Naive thymus-derived CD8-positive, alpha-beta T cell (primary cell): ENCODE results near the gene GSPT1. TPM values are rescaled to one million over a fixed set of nuclear protein-coding genes. Genes with fewer than 3 reads are reported as not detected.

Experiments
- ATAC-seq, 2 donors: fragments of 150-1000 bp; cut with Tn5 transposase in 1 of 2; sonication (Bioruptor Pico), chemical (Tn5 transposase) in 1 of 2; 1 replicate in 1 of 2; 2 replicates in 1 of 2; pipeline ENCODE4 v1.10.0; 2021; ENCODE audit warnings: mild to moderate bottlenecking in 2 of 2, moderate library complexity in 2 of 2
- POLR2A ChIA-PET: fragments of 350-600 bp; sonication (Branson Sonifier 250); formaldehyde crosslinking; loops from one replicate; lab custom pipeline; 2021; ENCODE audit warnings: antibody characterized with exemption; lab: Charles Lee
- DNase-seq, 10 donors: peaks; one replicate each; pipeline versions ENCODE4 v3.0.0 to v3.0.0-alpha.2; 2020 to 2022
- H3K27ac Mint-ChIP-seq, 10 donors: one replicate each; pipeline ENCODE4 v1.8.0; 2020 to 2022; ENCODE audit warnings: mild to moderate bottlenecking in 10 of 10, mixed read lengths in 10 of 10, moderate library complexity in 4 of 10, inconsistent platforms in 1 of 10
- H3K27me3 Mint-ChIP-seq, 5 donors: one replicate each; pipeline ENCODE4 v1.8.0; 2021 to 2022; ENCODE audit warnings: mixed read lengths in 5 of 5
- H3K36me3 Mint-ChIP-seq, 3 donors: one replicate each; pipeline ENCODE4 v1.8.0; 2020 to 2022; ENCODE audit warnings: mixed read lengths in 3 of 3, mild to moderate bottlenecking in 2 of 3, inconsistent platforms in 1 of 3
- H3K4me1 Mint-ChIP-seq, 4 donors: one replicate each; pipeline ENCODE4 v1.8.0; 2021 to 2022; ENCODE audit warnings: mixed read lengths in 4 of 4
- H3K4me3 Mint-ChIP-seq, 10 donors: one replicate each; pipeline ENCODE4 v1.8.0; 2020 to 2022; ENCODE audit warnings: mild to moderate bottlenecking in 10 of 10, mixed read lengths in 10 of 10, moderate library complexity in 6 of 10, inconsistent platforms in 1 of 10
- H3K9me3 Mint-ChIP-seq, 9 donors: one replicate each; pipeline ENCODE4 v1.8.0; 2020 to 2022; ENCODE audit warnings: mixed read lengths in 9 of 9, mild to moderate bottlenecking in 3 of 9, inconsistent platforms in 1 of 9, moderate library complexity in 1 of 9
- polyA plus RNA-seq, 3 donors: library from polyadenylated mRNA; unstranded; fragments of 300-500 nt; fragmentation: Illumina TruSeq; gene quantifications; one replicate each; pipeline ENCODE4 v1.2.3, GENCODE V29; 2021
- total RNA-seq, 8 experiments: library from RNA in 2 of 8; stranded (reverse) in 2 of 8; gene quantifications; one replicate each; pipeline ENCODE4 v1.2.3 and lab custom pipeline; 2021 to 2026

The GSPT1 gene
- total and polyA plus RNA-seq, 5 experiments from 2014 or later, result 64.0 to 102 (median 86.2) TPM

DNA sequence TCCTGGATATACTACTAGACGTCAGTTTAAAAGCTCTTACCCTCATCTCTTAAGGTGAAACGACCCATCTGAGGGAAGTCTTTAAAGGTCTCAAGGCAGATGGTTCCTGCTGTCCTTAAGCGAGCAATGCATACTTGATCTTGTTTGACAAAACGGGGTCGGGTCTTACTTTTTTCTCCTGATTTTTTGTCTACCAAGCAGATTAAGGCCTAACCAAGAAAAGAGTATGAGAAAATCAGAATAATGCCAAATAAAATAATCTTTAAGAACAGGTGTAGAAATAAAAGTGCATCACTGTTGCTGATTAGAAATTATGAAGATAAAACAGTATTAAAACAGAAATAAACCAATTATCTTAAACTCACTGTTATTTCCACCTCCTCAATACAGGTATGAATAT is 40.0 kb downstream of the GSPT1 start:
- Mint-ChIP-seq H3K9me3 (no peaks in the 10 kb centered on the region), H3K27ac (peak overlapping the region in 2 of 10 donors; percentile 11 to 37), H3K4me3 (no peak overlapping the region), H3K36me3 (peaks cover 4 to 80% (median 14%) of the 10 kb centered on the region in 3 donors), H3K27me3 (no peaks in the 10 kb centered on the region), H3K4me1 (no peaks in the 10 kb centered on the region)
- ATAC-seq, result no peak
- no peak for DNase-seq
- POLR2A ChIA-PET, result no interaction called here

DNA sequence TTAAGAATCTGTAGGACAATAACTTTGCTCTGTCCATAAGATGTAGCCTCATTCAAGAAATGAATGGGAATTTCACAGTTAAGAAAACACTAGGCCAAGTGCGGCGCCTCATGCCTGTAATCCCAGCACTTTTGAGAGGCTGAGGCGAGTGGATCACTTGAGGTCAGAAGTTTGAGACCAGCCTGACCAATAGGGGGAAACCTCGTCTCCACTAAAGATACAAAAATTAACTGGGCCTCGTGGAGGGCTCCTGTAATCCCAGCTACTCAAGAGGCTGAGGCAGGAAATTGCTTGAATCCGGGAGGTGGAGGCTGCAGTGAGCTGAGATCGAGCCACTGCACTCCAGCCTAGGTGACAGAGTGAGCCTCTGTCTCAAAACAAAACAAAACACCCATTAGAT is 44.6 kb downstream of the GSPT1 start:
- DNase-seq (no peak), ATAC-seq (no peak)
- Mint-ChIP-seq H3K9me3 (no peaks in the 10 kb centered on the region), H3K36me3 (peaks cover 4 to 61% (median 9%) of the 10 kb centered on the region in 3 donors), H3K4me1 (peaks cover 0 to 5% (median 0%) of the 10 kb centered on the region in 4 donors), H3K27me3 (no peaks in the 10 kb centered on the region), H3K27ac (peak overlapping the region in 6 of 10 donors; percentile 44 to 87 (median 59)), H3K4me3 (no peak overlapping the region)
- POLR2A ChIA-PET, result no interaction called here

DNA sequence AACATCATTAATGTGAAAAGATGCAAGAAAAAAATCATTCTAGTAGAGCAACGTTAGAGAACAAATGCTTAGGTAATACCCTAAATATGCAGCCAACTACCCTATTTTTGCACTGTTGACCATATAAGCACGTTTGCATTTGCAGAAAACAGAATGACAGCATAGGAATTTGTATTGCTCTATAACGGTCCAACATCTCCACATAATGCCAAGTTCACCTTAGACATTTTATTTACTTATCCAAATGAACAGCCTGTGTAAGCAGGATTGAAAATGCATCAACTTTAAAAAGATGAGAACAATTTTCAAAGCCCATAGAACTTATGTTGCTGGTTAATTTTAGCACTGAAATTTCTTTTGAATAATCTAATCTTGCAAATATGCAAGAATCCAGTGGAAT is 45.4 kb downstream of the GSPT1 start:
- H3K4me1 Mint-ChIP-seq, result peaks cover 0 to 7% (median 0%) of the 10 kb centered on the region in 4 donors
- DNase-seq, result no peak
- H3K4me3 Mint-ChIP-seq, result no peak overlapping the region
- peak overlapping the region in 1 of 10 donors; percentile 20 for H3K27ac Mint-ChIP-seq
- no peaks in the 10 kb centered on the region for H3K9me3 Mint-ChIP-seq
- ATAC-seq, result no peak
- POLR2A ChIA-PET, result no interaction called here
- H3K36me3 Mint-ChIP-seq, result peaks cover 2 to 53% (median 4%) of the 10 kb centered on the region in 3 donors
- no peaks in the 10 kb centered on the region for H3K27me3 Mint-ChIP-seq

DNA sequence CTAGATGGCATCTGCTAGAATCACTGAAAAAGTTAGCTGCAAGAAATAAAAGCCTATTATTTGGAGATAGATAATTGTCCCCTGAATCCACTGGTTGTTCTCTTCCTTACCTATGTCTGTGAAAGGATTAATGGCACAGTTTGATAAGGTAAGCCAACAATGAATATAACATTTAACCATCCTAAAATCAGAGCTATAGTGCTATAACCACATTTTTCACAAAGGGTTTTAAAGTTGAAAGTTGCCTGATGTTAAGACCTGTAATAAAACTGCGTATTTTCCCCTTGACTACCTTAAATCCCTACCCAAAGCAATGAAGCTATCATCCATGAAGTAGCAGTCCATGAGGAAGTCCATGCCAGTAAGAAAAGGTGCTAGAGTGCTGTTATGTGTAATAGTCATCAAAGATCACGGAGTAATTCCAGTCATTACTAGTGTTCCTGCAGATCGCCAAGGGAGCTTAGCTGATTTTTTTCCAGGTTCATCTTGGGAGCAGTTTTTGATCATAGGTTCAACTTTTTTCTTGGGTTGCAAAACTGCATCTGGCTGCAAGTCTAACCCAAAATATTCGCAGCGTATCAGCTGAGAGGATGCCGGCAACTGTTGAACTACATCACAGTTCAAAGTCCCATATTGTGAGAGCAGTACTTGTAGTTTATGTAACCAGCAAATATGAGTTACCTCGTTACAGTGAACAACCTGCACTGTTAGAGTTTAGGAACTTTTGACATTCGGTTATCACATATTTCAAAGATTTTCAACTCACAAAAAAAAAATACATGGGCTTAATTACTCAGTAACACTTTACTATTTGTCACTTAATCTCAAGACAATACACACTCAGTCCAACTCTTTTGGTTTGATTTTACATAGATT is 46.2 kb downstream of the GSPT1 start:
- DNase-seq (no peak), ATAC-seq (no peak)
- H3K27me3 Mint-ChIP-seq, result no peaks in the 10 kb centered on the region
- POLR2A ChIA-PET, result interaction anchor here (1.1 to 1.5 kb wide), 2 partner anchors 42 to 72 kb away, joined by 3 read pairs; partner anchors contain the start of gene ZC3H7A
- no peaks in the 10 kb centered on the region for H3K9me3 Mint-ChIP-seq
- H3K36me3 Mint-ChIP-seq, result peaks cover 1 to 45% (median 4%) of the 10 kb centered on the region in 3 donors
- H3K4me1 Mint-ChIP-seq, result peaks cover 0 to 11% (median 6%) of the 10 kb centered on the region in 4 donors
- no peak overlapping the region for H3K4me3 Mint-ChIP-seq
- H3K27ac Mint-ChIP-seq, result peak overlapping the region in 9 of 10 donors; percentile 5 to 61 (median 38)

DNA sequence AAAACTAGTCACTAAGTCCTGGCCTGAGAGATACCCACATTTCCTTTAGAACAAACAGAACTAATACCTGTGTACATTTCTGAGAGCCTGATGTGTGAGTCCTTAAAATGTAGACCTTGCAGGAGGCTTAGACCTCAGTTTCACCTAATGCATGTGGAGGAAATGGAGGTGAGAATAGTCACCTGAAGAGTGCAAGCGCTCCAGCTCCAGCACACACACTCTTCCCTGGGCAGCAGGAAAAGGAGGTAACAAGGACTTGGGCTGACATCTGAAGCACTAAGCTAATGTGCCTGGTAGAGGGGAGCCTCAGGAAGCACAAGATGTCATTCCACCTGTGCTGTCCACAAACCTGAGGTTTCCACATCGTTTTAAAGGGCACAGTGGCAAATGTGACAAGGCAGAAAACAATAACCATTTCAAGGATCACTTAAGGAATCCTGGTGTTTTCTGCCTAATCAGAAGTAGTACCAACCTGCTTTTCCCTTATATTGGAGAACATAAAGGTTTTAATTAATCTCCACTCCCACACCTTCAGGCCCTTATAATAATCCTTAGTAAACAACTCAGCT is 47.3 kb downstream of the GSPT1 start:
- peaks cover 0 to 15% (median 7%) of the 10 kb centered on the region in 4 donors for H3K4me1 Mint-ChIP-seq
- peaks cover 0 to 36% (median 4%) of the 10 kb centered on the region in 3 donors for H3K36me3 Mint-ChIP-seq
- H3K27ac Mint-ChIP-seq, result peak overlapping the region in 5 of 10 donors; percentile 5 to 71 (median 34)
- POLR2A ChIA-PET, result interaction anchor here (0.8 to 1.5 kb wide), 3 partner anchors 11 to 71 kb away, joined by 3 read pairs; partner anchors contain the start of gene ZC3H7A
- DNase-seq, result no peak
- no peaks in the 10 kb centered on the region for H3K27me3 Mint-ChIP-seq
- no peaks in the 10 kb centered on the region for H3K9me3 Mint-ChIP-seq
- no peak overlapping the region for H3K4me3 Mint-ChIP-seq
- peak in 1 of 2 donors; percentile 10 for ATAC-seq

DNA sequence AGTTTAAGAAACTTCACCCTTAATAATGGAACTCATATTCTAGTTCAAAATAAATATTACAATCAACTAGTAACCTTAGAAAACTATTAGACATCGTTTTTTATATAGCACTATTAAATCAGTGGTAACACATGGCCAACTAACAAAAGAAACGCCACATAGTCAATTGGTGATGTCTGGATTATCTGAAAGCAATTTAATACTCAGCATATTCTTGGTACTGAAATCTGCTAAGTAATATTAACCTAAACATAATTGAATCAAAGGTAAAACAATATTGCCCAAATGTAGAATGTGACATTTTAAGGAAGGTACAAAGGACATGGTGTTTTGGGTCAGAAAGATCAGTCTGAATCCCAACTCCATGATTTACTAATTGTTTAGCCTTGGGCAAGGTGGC is 53.3 kb downstream of the GSPT1 start:
- no peak for DNase-seq
- Mint-ChIP-seq H3K9me3 (no peaks in the 10 kb centered on the region), H3K36me3 (peaks cover 0 to 12% (median 0%) of the 10 kb centered on the region in 3 donors), H3K27me3 (no peaks in the 10 kb centered on the region), H3K4me3 (no peak overlapping the region), H3K4me1 (peaks cover 2 to 25% (median 17%) of the 10 kb centered on the region in 4 donors), H3K27ac (no peak overlapping the region)
- POLR2A ChIA-PET, result no interaction called here
- ATAC-seq, result no peak

DNA sequence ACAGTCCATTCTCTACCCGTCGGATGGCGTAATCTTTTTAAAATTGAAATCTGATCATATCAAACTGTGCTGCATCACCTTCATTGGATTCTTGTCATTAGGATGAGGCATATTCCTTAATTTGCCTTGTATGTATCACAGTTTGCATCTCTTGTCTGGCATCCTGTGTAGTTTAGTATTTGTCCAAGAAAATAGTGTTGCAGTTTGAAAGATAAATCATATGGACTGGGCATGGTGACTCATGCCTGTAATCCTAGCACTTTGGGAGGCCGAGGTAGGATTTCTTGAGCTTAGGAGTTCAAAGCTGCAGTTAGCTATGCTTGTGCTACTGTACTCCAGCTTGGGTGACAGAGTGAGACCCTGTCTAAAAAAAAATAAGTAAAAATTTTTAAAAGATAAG is 58.6 kb downstream of the GSPT1 start:
- Mint-ChIP-seq H3K27ac (peak overlapping the region in 3 of 10 donors; percentile 34 to 58 (median 37)), H3K4me1 (peaks cover 13 to 49% (median 44%) of the 10 kb centered on the region in 4 donors), H3K4me3 (peak overlapping the region in 1 of 10 donors; percentile 14), H3K9me3 (no peaks in the 10 kb centered on the region), H3K27me3 (no peaks in the 10 kb centered on the region), H3K36me3 (peaks cover 0 to 25% (median 3%) of the 10 kb centered on the region in 3 donors)
- no peak for DNase-seq
- no peak for ATAC-seq
- POLR2A ChIA-PET, result interaction anchor here (0.6 to 0.8 kb wide), 3 partner anchors 11 to 116 kb away, joined by 3 to 4 read pairs (median 3); no protein-coding TSS in a partner anchor

DNA sequence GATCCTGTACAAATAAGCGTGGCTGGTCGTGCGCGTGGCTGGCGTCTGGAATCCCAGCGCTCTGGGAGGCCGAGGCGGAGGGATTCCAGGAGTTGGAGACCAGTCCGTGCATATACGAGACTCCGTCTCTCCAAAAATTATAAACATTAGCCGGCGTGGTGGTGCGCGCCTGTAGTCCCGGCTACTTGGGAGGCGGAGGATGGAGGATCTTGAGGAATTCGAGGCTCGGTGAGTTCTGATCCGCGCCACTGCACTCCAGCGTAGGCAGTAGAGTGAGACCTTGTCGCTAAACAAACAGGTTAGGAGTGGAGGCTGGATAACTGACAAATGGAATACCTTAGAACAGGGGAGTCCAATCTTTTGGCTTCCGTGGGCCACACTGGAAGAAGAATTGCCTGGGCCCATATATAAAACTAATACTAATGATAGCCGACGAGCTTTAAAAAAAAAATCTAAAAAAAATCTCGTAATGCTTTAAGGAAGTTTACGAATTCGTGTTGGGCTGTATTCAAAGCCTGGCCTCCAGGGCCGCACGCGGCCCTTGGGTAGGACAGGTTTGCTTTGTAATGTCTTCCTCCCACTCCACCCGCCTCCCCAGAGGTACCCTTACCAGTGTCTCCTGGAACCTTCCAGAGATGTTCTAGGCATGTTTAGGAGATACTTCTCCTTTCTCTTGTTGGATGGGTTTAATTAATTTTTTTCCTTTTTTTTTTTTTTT is 63.5 kb downstream of the GSPT1 start:
- Mint-ChIP-seq H3K27me3 (no peaks in the 10 kb centered on the region), H3K27ac (peak overlapping the region; percentile 94 to 99 (median 97)), H3K4me3 (peak overlapping the region; percentile 97 to 99 (median 98)), H3K9me3 (no peaks in the 10 kb centered on the region), H3K4me1 (peaks cover 21 to 75% (median 63%) of the 10 kb centered on the region in 4 donors), H3K36me3 (peaks cover 0 to 41% (median 9%) of the 10 kb centered on the region in 3 donors)
- DNase-seq (no peak), ATAC-seq (no peak)
- POLR2A ChIA-PET, result interaction anchor here (0.5 to 1.6 kb wide), 4 partner anchors 50 to 125 kb away, joined by 3 to 9 read pairs (median 7); partner anchors contain the start of genes GSPT1, SNX29 and ZC3H7A

DNA sequence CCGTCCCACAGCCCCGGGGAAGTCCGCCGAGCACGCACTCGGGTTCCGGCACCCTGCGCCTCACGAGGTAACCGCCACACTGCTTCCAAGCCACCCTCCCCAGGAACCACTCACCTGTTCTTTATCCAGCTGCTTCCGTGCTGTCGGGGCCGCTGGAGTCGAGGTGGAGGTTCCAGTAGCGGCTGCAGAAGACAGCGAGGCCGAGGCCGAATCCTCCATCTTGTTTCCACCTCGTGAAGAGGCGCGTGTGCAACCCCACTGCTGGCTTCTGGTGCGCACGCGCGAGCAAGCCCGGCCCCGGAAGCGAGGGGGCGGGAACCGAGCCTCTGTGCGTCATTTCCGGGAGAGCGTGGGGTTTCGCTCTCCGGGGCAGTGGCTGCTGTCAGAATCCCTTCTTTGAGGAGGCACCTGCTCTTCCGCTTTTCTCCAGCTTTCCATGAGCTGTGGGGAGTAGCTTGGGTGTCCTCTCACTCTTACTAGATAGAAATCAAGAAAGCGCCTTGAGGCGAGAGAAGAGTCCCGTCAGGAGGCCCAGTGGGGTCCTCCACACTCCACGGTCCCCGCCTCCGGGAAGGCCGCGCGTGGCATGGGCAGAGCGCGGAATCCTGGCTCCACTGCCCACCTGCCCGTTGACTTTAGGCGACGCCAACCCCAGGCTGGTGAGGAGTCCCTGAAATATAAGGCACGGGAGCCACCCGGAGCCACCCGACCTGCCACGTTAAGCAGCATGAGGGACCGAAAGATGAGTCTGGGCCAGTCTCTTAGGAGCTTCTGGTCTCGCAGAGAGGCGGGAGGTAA is 64.3 kb downstream of the GSPT1 start, which contains the start of gene RSL1D1:
TSS of gene RSL1D1 (minus strand) at position 249 of the 798 bp plus-strand sequence. CDS start at position 219, 30 bp downstream.
- H3K27me3 Mint-ChIP-seq, result no peaks in the 10 kb centered on the region
- ATAC-seq (peak; percentile 85 to 86), DNase-seq (peak; percentile 89 to 97 (median 95))
- peak within 1 kb of the TSS; percentile 94 to 99 (median 97) for H3K27ac Mint-ChIP-seq
- H3K9me3 Mint-ChIP-seq, result no peaks in the 10 kb centered on the region
- peak within 1 kb of the TSS; percentile 97 to 99 (median 98) for H3K4me3 Mint-ChIP-seq
- H3K36me3 Mint-ChIP-seq, result peaks cover 0 to 44% (median 11%) of the 10 kb centered on the region in 3 donors
- H3K4me1 Mint-ChIP-seq, result peaks cover 17 to 71% (median 61%) of the 10 kb centered on the region in 4 donors
- POLR2A ChIA-PET, result interaction anchor here (0.5 to 1.6 kb wide), 9 partner anchors 15 to 125 kb away, joined by 3 to 9 read pairs (median 6); partner anchors contain the start of genes GSPT1, SNX29, TXNDC11 and ZC3H7A

DNA sequence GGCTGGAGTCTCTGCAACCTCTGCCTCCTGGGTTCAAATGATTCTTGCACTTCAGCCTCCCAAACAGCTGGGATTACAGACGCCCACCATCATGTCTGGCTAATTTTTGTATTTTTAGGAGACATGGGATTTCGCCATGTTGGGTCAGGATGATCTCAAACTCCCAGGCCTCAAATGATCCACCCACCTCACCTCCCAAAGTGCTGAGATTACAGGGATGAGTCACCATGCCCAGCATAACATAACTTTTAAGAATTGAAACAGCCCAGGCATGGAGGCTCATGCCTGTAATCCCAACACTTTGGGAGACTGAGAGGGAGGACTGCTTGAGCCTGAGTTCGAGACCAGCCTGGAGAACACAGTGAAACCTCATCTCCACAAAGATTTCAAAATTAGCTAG is 66.9 kb downstream of the GSPT1 start:
- no peaks in the 10 kb centered on the region for H3K9me3 Mint-ChIP-seq
- POLR2A ChIA-PET, result interaction anchor here (0.7 kb wide), 1 partner anchor 64 kb away, joined by 3 read pairs; no protein-coding TSS in a partner anchor
- ATAC-seq, result no peak
- DNase-seq, result no peak
- peaks cover 10 to 61% (median 45%) of the 10 kb centered on the region in 4 donors for H3K4me1 Mint-ChIP-seq
- peak overlapping the region in 7 of 10 donors; percentile 11 to 53 (median 43) for H3K27ac Mint-ChIP-seq
- peak overlapping the region in 7 of 10 donors; percentile 54 to 75 (median 61) for H3K4me3 Mint-ChIP-seq
- peaks cover 0 to 63% (median 9%) of the 10 kb centered on the region in 3 donors for H3K36me3 Mint-ChIP-seq
- no peaks in the 10 kb centered on the region for H3K27me3 Mint-ChIP-seq

DNA sequence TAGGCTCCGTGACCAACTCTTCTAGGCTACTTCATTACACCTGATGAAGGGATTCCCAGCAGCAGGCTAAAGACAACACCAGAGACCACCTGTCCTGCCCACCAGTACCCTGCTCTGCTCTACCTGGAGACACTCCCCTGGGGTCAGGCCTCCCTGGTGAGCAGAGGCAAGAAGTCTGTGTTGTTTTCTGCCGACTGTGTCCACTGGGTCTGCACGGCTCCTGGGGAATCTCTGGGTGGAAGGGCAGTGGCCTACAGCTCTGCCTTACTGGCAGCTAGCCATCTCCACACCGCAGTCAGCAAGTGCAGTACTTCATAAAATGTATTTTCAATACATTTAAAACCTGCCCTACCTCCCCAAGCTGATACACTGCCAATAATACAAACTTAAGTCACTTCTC is 71.3 kb downstream of the GSPT1 start:
- Mint-ChIP-seq H3K4me1 (peaks cover 2 to 33% (median 22%) of the 10 kb centered on the region in 4 donors), H3K9me3 (no peaks in the 10 kb centered on the region), H3K27ac (peak overlapping the region in 1 of 10 donors; percentile 56), H3K4me3 (no peak overlapping the region), H3K27me3 (no peaks in the 10 kb centered on the region), H3K36me3 (peaks cover 5 to 93% (median 18%) of the 10 kb centered on the region in 3 donors)
- POLR2A ChIA-PET, result no interaction called here
- DNase-seq (no peak), ATAC-seq (no peak)
